Measurements from ENCODE around the gene TULP4. TPM values are rescaled to one million over a fixed set of nuclear protein-coding genes. Genes with fewer than 3 reads are reported as not detected.

The TULP4 gene
- total RNA-seq, 4 donors from 2014 or later: 59.8 to 99.2 (median 88.6) TPM

DNA sequence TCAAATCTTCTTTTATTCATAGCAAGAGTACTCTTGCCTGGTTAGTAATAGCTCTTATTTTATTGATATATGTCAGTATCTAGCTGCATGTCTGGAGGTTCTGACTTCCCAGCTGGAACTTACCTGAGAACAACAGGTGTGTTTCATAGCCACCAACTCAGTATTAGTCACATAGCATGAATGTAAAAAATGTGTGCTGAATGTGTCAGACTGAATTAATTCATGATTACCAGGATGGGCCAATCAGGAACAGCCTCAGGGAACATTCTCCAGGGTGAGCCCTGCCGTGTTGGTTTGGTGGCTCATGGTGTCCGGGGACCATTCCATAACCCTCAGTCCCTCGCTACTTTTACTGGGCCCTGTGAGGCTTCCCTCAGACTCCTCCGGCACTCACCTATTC, 99.7 kb downstream of the TULP4 start:
- H3K9me3 ChIP-seq: no peaks in the 10 kb centered on the region
- H3K4me1 ChIP-seq: peaks cover 18 to 28% of the 10 kb centered on the region in 2 donors
- DNase-seq (no peak), ATAC-seq (no peak)
- no peak overlapping the region for H3K27ac ChIP-seq
- no peak overlapping the region for H3K4me3 ChIP-seq
- TF ChIP-seq, protein P1, sequence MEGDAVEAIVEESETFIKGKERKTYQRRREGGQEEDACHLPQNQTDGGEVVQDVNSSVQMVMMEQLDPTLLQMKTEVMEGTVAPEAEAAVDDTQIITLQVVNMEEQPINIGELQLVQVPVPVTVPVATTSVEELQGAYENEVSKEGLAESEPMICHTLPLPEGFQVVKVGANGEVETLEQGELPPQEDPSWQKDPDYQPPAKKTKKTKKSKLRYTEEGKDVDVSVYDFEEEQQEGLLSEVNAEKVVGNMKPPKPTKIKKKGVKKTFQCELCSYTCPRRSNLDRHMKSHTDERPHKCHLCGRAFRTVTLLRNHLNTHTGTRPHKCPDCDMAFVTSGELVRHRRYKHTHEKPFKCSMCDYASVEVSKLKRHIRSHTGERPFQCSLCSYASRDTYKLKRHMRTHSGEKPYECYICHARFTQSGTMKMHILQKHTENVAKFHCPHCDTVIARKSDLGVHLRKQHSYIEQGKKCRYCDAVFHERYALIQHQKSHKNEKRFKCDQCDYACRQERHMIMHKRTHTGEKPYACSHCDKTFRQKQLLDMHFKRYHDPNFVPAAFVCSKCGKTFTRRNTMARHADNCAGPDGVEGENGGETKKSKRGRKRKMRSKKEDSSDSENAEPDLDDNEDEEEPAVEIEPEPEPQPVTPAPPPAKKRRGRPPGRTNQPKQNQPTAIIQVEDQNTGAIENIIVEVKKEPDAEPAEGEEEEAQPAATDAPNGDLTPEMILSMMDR (IDR thresholded peaks at IDR 0.05 in 4 of 5, conservative IDR thresholded peaks at IDR 0.05 in 1 of 5): no peak
- TF ChIP-seq POLR2A (IDR thresholded peaks at IDR 0.05): no peak
- no peaks in the 10 kb centered on the region for H3K36me3 ChIP-seq
- intact Hi-C loops (cut with DNase I; ENCODE audit: low total_unique reads): no loop called here
- in situ Hi-C loops (cut with MboI; ENCODE audit: low sequenced_read_pairs in 4 of 4): no loop called here
- no peaks in the 10 kb centered on the region for H3K27me3 ChIP-seq

DNA sequence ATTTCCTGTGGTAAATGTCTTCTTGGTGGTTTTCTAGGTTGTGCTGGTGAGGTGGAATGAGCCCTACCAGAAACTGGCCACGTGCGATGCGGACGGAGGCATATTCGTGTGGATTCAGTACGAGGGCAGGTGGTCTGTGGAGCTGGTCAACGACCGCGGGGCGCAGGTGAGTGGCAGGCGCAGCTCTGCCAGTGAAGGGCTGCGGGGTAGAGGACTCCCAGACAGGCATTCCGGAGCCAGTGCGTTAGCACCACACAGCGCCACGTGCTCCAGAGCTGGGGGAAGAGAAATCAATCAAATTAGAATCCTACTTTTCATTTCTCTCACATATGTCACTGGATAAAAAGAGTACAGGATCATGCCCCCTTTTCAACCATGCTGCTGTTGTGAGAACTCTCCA, 100.8 kb downstream of the TULP4 start:
- in situ Hi-C loops (cut with MboI; ENCODE audit: low sequenced_read_pairs in 4 of 4): no loop called here
- Histone ChIP-seq H3K4me1 (peaks cover 18 to 26% of the 10 kb centered on the region in 2 donors), H3K4me3 (no peak overlapping the region), H3K9me3 (no peaks in the 10 kb centered on the region), H3K36me3 (no peaks in the 10 kb centered on the region), H3K27me3 (no peaks in the 10 kb centered on the region), H3K27ac (no peak overlapping the region)
- intact Hi-C loops (cut with DNase I; ENCODE audit: low total_unique reads): no loop called here
- DNase-seq (no peak), ATAC-seq (no peak)
- TF ChIP-seq, protein P1 (IDR thresholded peaks at IDR 0.05 in 4 of 5, conservative IDR thresholded peaks at IDR 0.05 in 1 of 5): no peak
- TF ChIP-seq POLR2A (IDR thresholded peaks at IDR 0.05): no peak

DNA sequence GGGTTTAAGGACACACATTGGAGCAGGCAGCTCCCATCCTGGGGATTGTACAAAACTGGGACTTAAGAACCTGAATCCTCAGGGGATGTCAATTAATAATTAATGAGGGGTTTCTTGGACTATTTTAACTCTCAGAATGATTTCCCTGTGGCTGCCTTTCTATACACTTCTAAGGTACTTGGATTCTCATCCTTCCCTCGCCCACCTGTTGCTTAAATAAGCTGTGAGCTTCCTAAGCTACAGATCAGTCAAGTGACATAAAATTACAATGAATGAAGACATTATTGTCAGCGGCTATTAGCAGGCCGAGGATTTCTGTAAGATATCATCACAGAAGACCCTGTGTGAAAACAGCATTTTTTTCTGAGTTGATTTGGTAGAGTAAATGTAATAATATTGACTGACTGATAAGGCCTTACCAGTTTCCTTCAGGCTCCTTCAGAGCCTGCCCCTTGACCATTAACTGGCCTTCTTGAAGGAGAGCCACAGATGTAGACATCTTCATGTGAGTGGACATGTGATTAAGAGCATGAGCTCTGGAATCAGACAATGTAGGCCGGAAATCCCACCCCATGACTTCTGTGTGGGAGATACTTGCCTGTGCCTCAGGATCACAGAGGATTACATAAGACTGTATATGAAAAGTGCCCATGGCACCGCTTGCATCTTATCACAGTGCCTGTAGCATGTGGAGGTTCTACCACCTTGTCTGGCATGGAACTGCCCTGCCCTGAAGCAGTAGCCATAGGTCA, 101.7 kb downstream of the TULP4 start:
- no peak overlapping the region for H3K27ac ChIP-seq
- H3K36me3 ChIP-seq: no peaks in the 10 kb centered on the region
- intact Hi-C loops (cut with DNase I; ENCODE audit: low total_unique reads): no loop called here
- H3K27me3 ChIP-seq: no peaks in the 10 kb centered on the region
- ATAC-seq (no peak), DNase-seq (no peak)
- peaks cover 9 to 18% of the 10 kb centered on the region in 2 donors for H3K4me1 ChIP-seq
- no peak for TF ChIP-seq POLR2A (IDR thresholded peaks at IDR 0.05)
- TF ChIP-seq, protein P1 (IDR thresholded peaks at IDR 0.05 in 4 of 5, conservative IDR thresholded peaks at IDR 0.05 in 1 of 5): no peak
- H3K9me3 ChIP-seq: no peaks in the 10 kb centered on the region
- in situ Hi-C loops (cut with MboI; ENCODE audit: low sequenced_read_pairs in 4 of 4): no loop called here
- no peak overlapping the region for H3K4me3 ChIP-seq

DNA sequence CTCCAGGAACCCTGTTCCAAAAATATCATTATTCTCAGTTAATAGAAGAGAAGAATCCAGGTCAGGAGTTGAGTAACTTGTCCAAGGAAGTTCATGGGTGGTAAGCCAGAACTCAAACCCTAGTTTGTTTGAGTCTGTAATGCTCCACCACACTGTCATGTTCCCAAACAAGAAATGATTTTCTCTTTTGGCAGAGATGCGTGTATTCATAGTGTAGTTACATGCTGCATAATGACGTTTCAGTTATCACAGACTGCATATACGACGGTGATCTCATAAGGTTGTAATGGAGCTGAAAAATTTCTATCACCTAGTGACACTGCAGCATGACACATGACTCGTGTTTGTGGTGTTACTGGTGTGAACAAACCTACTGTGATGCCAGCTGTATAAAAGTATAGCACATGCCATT, 102.6 kb downstream of the TULP4 start:
- Histone ChIP-seq H3K9me3 (no peaks in the 10 kb centered on the region), H3K36me3 (peaks cover 0 to 5% of the 10 kb centered on the region in 2 donors), H3K27me3 (no peaks in the 10 kb centered on the region), H3K4me1 (peaks cover under 1 to 9% of the 10 kb centered on the region in 2 donors), H3K4me3 (no peak overlapping the region), H3K27ac (no peak overlapping the region)
- in situ Hi-C loops (cut with MboI; ENCODE audit: low sequenced_read_pairs in 4 of 4) (no loop called here), intact Hi-C loops (cut with DNase I; ENCODE audit: low total_unique reads) (no loop called here)
- TF ChIP-seq, protein P1 (IDR thresholded peaks at IDR 0.05 in 4 of 5, conservative IDR thresholded peaks at IDR 0.05 in 1 of 5): no peak
- no peak for TF ChIP-seq POLR2A (IDR thresholded peaks at IDR 0.05)
- no peak for ATAC-seq
- DNase-seq: no peak

All from gastrocnemius medialis (tissue), 4 donors.